Uterus (tissue), 2 donors: Measurements from ENCODE around the gene UGT1A4.

ENCODE experiments used
- CTCF ChIP-seq, 4 experiments: fragments of 200-600 bp in 2 of 4; fragments of 450-650 bp in 2 of 4; sonication (generic) in 2 of 4; IDR thresholded peaks; one replicate each; pipeline ENCODE4 v1.5.1; 2016 to 2019; ENCODE audit warnings: antibody characterized with exemption in 4 of 4, mild to moderate bottlenecking in 2 of 4, moderate library complexity in 1 of 4
- POLR2A ChIP-seq, 2 donors: fragments of 450-650 bp; IDR thresholded peaks; one replicate each; pipeline ENCODE4 v1.6.1; 2016; ENCODE audit warnings: antibody characterized with exemption in 2 of 2, mild to moderate bottlenecking in 1 of 2, moderate library complexity in 1 of 2

- TF ChIP-seq POLR2A (IDR thresholded peaks at IDR 0.05) (no peak), CTCF (IDR thresholded peaks at IDR 0.05) (no peak)
Observed at GRCh38 chr2:233814056-233814835, 95.7 kb downstream of the UGT1A4 start.
